Measurements from ENCODE around the gene PLCH1.
A peak's percentile ranks its signal among the peaks of the same experiment; 100 is the strongest.

The PLCH1 gene

DNA sequence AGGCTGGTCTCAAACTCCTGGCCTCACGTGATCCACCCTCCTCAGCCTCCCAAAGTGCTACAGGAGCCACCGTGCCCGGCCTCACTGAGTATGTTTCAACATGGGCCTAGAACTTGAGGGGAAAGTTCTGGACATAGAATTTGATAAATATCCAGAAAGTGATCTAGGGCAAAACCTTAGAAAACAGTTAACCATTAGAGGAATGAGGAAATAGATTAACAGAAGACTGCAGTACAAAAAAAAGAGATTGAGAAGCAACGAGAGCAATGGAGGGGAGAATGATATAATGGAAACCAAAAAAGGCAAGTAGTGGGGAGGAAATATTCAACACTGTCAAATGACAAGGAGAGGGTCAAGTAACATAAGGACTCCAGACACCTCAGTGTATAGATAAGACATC is 191.5 kb downstream of the PLCH1 start:
- TF ChIP-seq, protein P1, sequence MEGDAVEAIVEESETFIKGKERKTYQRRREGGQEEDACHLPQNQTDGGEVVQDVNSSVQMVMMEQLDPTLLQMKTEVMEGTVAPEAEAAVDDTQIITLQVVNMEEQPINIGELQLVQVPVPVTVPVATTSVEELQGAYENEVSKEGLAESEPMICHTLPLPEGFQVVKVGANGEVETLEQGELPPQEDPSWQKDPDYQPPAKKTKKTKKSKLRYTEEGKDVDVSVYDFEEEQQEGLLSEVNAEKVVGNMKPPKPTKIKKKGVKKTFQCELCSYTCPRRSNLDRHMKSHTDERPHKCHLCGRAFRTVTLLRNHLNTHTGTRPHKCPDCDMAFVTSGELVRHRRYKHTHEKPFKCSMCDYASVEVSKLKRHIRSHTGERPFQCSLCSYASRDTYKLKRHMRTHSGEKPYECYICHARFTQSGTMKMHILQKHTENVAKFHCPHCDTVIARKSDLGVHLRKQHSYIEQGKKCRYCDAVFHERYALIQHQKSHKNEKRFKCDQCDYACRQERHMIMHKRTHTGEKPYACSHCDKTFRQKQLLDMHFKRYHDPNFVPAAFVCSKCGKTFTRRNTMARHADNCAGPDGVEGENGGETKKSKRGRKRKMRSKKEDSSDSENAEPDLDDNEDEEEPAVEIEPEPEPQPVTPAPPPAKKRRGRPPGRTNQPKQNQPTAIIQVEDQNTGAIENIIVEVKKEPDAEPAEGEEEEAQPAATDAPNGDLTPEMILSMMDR (IDR thresholded peaks at IDR 0.05; ENCODE audit: low read depth, low read length, missing control alignments) = no peak

DNA sequence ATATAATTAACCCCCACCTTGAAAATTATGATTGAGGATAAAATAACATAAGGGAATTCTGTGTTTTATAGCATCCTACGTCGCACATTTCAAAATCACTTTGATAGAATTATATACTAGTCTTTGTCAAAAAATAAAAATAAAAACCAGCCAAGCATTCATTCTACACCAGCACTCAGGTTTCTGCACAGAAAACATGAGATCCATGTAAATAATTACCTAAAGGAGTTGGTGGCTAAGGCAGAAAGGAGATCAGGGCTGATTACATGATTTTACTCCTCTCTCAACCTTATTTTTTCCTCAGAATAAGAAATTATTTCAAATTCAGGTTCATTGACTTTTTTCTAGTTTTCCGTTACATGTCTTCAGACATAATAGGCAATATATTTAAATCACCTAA is 194.5 kb downstream of the PLCH1 start:
- no peak overlapping the region for H3K4me3 ChIP-seq (replicated peaks; ENCODE audit: low read depth, low read length)
- DNase-seq (ENCODE audit: extremely low read depth, low read depth) = no peak
- TF ChIP-seq, protein P1 (IDR thresholded peaks at IDR 0.05; ENCODE audit: low read depth, low read length, missing control alignments) = no peak

More for the DNA sequence above, 191.5 kb downstream of the PLCH1 start:
- DNase-seq (ENCODE audit: extremely low read depth, low read depth) = no peak
- H3K4me3 ChIP-seq (replicated peaks; ENCODE audit: low read depth, low read length) = no peak overlapping the region

DNA sequence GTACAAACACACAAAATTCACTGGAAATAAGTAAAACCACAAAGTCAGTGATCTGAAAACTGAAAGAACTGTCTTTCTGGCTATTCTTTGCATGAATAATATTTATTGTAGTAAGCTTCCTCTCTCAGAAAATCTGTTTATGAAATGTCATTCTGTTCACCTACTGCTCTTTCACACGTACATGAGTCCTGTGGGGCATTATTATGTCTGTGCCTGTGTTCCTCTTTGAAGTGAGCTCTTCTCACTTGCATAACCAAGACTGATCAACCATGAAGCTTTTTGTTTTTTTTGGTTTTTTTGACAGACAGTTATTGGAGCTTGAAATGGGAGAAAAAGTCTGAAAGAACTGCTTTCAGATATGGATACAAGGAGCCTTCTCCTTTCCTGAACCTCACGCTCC is 195.8 kb downstream of the PLCH1 start:
- no peak overlapping the region for H3K4me3 ChIP-seq (replicated peaks; ENCODE audit: low read depth, low read length)
- no peak for DNase-seq (ENCODE audit: extremely low read depth, low read depth)
- TF ChIP-seq, protein P1 (IDR thresholded peaks at IDR 0.05; ENCODE audit: low read depth, low read length, missing control alignments) = no peak

DNA sequence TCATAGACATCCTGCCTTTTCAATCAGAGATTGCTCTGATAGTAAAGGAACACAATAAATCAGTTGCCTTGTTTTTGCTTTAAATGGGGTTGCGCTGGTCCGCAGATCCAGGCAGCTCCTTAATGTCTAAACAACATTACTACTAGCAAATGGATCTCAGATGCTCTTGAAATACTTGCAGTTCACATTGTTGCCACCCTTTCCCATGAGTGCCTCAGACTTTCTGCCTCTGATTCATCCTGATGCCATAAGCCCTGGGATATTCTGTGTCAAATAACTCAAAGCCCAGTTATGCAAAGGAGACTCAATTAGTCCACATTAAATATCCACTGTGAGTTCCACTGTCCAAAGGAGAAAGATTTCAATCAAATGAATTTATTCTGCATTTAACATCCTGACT is 196.7 kb downstream of the PLCH1 start:
- DNase-seq (ENCODE audit: extremely low read depth, low read depth) = peak; percentile 5
- TF ChIP-seq, protein P1 (IDR thresholded peaks at IDR 0.05; ENCODE audit: low read depth, low read length, missing control alignments) = no peak
- H3K4me3 ChIP-seq (replicated peaks; ENCODE audit: low read depth, low read length) = no peak overlapping the region

DNA sequence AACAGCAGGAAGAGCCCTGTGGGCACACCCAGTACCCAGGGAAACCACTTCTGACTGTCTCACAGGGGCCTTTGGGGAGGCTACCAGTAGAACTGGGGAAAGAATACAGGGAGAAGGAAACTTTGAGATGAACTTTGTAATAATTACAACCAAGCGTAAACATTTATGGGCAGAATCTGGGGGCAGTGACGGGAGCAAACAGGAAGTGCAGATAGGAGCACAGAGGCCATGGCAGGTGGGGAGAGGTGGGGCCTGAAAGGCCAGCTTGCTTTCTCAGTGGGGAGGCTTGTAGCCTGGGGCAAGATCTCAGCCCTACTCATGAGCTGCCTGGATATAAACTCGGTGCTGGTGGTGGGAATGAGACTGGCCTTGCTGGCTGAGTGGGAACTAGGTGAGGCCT is 209.8 kb downstream of the PLCH1 start:
- DNase-seq (ENCODE audit: extremely low read depth, low read depth) = no peak
- H3K4me3 ChIP-seq (replicated peaks; ENCODE audit: low read depth, low read length) = no peak overlapping the region
- TF ChIP-seq, protein P1 (IDR thresholded peaks at IDR 0.05; ENCODE audit: low read depth, low read length, missing control alignments) = no peak

DNA sequence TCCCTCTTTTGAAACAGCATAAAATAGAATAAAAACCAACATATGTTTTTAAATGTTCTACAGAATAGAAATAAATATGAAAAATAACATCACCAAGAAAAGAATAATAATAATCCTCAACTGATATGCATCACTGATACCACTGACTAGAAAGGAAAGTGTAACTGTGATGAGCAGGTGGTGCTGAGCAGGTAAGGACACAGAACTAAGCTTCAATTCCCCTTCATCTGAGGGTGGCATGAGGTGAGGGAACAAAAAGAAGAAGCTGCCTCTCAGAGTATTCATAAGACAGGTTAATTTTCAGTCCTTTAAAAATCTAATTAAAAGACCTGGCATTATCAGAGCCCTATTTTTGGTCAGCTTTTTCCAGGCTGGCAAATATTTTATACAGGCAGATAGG is 216.3 kb downstream of the PLCH1 start:
- no peak overlapping the region for H3K4me3 ChIP-seq (replicated peaks; ENCODE audit: low read depth, low read length)
- TF ChIP-seq, protein P1 (IDR thresholded peaks at IDR 0.05; ENCODE audit: low read depth, low read length, missing control alignments) = no peak
- DNase-seq (ENCODE audit: extremely low read depth, low read depth) = no peak

DNA sequence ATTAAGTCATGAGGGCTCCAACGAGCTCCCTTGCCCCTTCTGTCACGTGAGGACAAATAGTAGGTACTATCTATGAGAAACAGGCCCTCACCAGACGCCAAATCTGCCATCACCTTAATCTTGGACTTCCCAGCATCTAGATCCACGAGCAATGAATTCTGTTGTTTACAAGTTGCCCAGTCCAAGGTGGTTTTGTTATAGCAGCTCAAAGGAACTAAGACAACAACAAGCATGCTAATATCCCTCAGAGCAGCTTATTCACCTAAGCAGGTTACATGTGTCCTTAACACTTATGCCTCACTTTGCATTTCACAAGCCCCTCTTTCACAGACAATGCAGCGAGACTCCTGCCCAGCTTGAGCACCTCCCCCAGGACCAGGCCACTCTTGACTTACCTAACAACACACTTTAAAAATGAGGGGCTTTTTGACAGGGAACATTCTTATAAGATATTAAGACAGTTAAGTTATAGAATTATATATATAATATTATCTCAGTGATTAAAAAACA is 219.5 kb downstream of the PLCH1 start:
- TF ChIP-seq, protein P1 (IDR thresholded peaks at IDR 0.05; ENCODE audit: low read depth, low read length, missing control alignments) = no peak
- no peak overlapping the region for H3K4me3 ChIP-seq (replicated peaks; ENCODE audit: low read depth, low read length)
- no peak for DNase-seq (ENCODE audit: extremely low read depth, low read depth)

Measured in HFF-Myc (cell line).